ENCODE results near the gene OR10AD1.
"Not testable (repeated sequence)": the region's sequence is repeated elsewhere in the genome, so short reads cannot be mapped to it uniquely, and the experiment has no call there.

The OR10AD1 gene, protein sequence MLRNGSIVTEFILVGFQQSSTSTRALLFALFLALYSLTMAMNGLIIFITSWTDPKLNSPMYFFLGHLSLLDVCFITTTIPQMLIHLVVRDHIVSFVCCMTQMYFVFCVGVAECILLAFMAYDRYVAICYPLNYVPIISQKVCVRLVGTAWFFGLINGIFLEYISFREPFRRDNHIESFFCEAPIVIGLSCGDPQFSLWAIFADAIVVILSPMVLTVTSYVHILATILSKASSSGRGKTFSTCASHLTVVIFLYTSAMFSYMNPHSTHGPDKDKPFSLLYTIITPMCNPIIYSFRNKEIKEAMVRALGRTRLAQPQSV

DNA sequence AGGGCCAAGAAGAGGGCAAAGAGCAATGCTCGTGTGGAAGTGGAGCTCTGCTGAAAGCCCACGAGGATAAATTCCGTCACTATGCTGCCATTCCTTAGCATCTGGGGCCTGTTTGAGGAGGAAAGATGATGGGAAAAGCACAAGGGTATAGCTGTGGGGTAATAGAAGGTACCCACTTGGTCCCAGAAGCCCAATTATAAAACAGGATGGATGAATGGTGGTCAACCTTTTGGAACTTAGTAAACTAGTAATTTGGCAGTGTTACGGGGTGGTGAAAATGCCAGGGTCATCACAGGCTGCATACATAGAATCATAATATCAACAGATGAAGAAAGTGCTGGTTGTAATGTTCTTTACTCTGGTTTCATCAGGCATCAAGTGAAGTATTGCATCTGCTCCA is at the start of gene OR10AD1:
Gene OR10AD1 (minus strand): TSS at position 101 of the 400 bp plus-strand sequence. CDS start 0 bp downstream, at position 101.
- DNase-seq, result no peak

DNA sequence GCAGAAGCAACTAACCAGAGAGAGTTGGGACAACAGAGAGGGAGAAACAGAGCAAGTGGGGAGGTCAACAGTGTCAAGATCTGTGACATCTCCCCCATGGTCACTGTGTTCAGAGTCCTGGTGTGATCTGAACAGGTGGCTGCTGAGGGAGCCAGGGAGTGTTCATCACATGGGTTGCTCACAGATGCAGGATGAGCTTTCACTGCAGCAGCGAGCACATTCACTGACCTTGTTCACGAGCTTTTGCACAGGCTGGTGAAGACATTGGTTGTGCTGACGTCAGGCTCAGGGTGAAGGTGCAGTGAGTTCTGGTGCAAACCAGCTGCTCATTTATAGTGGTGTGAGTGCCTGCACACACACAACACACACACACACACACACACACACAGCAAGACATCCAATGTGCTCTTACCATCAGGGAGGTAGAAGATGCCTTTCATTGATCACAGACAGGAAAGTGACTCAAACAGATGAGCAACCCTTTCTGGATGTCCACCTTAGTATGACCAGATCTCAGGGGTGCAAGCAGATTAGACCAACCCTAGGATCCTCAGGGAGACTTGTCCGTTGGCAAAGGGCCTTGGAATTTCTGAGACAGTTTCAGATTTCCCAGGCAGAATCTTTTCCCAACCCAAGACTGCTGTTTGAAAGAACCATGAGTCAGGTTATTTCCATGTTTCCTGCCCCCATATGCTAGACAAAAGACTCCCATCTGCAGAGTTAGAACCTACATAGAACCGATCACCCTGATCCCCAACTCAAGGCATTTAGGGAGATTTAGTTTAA is 44.3 kb upstream of the OR10AD1 start:
- no peak for DNase-seq

DNA sequence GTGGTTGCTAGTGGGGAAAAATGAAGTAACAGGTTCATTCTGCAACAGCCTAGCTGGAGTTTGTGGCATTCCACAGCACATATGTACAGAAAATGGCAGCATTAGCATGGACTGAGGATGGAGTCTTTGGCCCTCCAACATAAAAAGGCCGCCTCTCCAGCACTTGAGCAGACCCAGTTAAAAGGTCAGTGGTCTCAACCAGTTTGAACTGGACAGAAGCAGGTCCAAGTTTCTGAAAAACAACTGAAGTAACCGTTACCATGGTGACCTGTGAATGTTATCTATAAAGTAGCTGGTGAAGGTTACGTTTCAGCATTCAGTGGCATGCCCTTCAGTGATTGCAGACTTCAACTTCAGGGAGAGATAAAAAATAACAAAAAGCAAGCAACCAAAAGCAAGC is 34.1 kb upstream of the OR10AD1 start:
- DNase-seq, result no peak

DNA sequence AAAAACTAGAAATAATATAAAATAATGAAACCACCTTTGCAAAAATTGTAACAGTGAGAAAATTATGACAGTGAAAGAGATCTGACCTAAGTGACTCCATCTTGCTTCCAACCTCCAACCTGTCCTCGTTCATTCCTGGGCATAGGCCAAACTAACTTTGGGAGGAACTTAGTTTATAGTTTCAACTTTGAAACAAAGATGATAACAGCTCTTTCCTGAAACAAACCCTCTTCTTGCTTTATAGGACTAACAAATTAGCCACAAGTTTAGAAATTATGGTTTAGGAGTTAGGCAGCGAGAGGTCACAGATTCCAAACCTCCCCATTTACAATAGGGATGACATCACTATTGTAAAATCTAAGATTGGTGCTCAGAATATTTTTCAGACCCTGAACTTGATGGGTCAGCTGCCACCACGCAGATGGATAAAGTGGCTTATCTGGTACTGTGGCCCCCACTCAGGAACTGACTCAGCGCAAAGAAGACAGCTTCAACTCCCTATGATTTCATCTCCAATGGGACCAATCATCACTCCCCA is 32.8 kb upstream of the OR10AD1 start:
- DNase-seq, result no peak

DNA sequence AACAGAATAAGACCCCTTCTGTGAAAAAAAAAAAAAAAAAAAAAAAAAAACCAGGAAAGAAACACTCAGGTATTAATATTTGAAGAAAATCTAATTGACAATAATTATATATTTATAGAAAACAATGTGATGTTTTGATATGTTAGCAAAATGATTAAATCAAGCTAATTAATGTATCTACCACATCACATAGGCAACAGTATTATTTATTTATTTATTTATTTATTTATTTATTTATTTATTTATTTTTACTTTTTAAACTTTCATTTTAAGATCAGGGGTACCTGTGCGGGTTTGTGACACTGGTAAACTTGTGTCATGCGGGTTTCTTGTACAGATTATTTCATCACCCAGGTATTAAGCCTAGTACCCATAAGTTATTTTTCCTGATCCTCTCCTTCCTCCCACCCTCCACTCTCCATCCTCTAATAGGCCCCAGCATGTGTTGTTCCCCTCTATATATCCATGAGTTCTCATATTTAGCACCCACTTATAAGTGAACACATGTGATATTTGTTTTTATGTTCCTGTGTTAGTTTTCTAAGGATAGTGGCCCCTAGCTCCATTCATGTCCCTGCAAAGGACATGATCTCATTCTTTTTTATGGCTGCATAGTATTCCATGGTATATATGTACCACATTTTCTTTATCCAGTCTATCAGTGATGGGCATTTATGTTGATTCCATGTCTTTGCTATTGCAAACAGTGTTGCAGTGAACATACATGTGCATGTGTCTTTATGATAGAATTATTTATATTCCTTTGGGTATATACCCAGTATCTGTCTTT is 28.3 kb upstream of the OR10AD1 start:
- DNase-seq, result not testable (repeated sequence)

DNA sequence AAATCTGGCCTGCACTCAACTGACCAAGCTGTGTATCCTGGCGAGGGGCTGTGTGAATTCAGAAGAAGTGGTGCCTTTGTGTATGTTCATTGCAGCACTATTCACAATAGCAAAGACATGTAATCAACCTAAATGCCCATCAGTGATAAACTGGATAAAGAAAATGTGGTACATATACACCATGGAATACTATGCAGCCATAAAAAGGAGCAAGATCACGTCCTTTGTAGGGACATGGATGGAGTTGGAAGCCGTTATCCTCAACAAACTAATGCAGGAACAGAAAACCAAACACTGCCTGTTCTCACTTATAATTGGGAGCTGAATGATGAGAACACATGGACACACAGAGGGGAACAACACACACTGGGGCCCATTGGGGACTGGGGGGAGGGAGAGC is 21.4 kb upstream of the OR10AD1 start:
- DNase-seq, result not testable (repeated sequence)

DNA sequence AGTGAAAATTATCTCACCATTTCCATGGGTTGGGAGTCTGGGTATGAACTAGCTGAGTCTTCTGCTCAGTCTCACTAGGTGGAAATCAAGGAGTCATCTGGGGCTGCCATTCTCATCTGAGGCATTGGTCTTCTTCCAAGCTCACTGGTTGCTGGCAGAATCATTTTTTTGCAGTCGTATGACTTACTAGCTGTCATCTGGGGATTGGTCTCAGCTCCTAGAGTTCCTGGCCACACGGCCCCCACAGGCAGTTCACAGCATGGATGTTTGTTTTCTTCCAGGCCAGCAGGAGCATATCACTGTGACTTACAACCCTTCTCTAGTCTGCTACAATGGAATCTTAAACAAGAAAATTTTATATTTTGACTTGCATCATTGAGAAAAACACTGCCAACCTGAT is 18.6 kb upstream of the OR10AD1 start:
- no peak for DNase-seq

DNA sequence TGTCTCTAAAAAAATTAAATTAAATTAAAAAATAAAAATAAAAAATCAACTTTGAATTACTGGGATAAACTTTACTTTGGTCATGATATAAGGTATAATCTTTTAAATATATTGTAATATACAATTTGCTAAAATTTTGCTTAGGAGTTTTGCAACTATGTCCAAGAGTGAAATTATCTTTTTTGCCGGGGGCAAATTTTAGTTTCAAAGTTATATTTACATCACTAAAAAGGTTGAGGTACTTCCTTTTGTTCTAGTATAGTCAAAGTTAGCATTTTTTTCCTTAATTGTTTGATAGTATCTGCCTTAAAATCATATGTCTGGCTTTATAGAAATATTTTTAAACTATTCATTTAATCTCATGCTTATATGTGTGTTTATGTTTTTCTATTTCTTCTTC is 17.6 kb upstream of the OR10AD1 start:
- no peak for DNase-seq

DNA sequence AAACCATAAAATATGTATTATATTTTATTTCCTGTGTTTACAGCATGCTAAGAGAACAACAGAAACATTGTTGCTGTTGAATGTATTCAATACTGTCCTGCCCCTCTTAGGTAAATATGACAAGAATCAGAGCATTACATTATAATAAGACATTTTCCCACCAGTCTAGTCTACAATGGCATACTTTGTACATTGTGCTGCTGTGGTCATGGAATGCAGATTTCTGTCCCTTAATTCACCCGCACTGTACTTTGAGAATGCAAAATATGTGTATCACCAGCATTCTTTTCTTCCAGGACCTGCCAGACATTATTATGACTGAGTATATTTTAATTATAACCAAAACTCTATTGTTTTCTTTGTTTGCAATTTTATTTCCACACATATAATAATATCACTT is 16.5 kb upstream of the OR10AD1 start:
- no peak for DNase-seq

DNA sequence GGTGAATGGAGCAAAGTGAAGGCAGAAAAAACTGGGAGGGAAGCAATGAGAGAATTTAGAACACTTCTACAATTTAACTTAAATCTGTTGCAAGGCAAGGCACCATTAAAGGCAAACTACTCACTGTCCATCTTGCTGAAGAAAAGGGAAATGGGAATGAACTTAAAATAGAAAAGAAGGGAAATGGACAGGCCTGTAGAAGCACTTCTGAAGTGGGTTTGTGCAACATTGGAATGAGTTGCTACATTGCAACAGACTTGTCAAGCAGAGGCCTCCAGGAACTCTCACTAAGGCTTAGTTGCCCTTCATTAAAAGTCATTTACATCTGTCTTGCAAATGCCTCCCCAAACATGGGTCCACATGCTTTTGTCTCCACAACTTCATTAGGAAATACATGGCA is 13.7 kb upstream of the OR10AD1 start:
- no peak for DNase-seq

DNA sequence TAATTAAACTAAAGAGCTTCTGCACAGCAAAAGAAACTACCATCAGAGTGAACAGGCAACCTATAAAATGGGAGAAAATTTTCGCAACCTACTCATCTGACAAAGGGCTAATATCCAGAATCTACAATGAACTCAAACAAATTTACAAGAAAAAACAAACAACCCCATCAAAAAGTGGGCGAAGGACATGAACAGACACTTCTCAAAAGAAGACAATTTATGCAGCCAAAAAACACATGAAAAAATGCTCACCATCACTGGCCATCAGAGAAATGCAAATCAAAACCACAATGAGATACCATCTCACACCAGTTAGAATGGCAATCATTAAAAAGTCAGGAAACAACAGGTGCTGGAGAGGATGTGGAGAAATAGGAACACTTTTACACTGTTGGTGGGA is 6.4 kb upstream of the OR10AD1 start:
- DNase-seq, result not testable (repeated sequence)

DNA sequence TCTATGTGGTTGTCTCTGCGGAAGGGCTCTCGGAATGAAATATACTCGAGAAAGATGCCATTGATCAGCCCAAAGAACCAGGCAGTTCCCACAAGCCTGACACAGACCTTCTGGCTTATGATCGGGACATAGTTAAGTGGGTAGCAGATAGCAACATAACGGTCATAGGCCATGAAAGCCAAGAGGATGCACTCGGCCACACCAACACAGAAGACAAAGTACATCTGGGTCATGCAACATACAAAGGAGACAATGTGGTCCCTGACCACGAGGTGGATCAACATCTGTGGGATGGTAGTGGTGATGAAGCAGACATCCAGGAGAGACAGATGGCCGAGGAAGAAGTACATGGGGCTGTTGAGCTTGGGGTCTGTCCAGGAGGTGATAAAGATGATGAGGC is 326 bp downstream of the OR10AD1 start:
- DNase-seq, result no peak

DNA sequence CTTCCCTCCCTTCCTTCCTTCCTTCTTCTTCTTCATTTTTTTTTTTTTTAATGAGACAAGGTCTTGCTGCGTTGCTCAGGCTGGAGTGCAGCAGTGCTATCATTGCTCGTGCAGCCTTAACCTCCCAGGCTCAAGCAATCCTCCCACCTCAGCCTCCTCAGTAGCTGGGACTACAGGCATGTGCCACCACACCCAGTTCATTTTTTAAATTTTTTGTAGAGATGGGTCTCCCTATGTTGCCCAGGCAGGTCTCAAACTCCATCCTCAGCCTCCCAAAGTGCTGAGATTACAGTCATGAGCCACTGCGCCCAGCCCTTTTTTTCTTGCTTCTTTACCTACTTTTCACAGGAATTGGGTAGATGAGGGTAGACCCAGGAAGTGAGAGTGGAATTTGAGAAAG is 1.6 kb downstream of the OR10AD1 start:
- DNase-seq, result no peak

DNA sequence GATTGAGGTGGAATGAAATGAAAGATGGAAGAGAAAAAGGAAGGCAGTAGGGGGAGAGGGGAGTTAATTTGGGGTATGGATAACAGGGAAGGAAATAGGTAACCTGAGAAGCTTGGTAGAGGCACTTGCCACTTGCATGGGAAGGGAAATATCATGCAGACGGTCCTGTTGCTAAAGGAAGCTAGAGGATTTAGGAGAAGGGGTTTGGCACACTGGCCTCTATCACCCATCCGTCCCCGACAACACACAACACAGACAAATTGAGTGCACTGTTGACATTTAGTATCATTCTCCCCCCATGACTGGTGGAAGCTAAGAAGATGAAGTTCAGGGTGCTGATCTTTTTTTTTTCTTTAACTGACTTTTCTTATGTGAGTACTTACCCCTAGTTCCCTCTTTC is 2.0 kb downstream of the OR10AD1 start:
- DNase-seq, result no peak

DNA sequence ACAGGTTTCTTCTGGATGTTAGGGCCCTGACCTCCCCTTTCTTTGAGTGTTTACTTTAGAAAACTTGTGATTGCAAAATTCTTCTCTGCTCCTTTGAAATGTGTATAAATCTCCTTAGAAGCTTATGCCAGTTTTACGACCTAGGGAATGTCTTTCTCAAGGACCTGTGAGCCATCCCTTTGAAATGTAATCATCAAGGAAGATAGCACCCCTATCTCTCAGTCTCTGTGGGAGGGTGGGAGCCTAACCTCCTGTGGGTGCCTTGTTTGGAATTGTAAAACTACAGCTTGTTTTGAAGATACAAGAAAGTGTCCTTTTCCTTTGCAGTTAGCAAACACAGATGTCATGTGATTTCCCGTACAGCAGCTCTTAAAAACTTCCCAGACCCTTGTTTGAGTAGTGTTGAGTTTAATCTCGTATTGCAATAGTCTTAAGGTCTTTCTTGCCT is 3.3 kb downstream of the OR10AD1 start:
- peak; percentile 21 for DNase-seq

DNA sequence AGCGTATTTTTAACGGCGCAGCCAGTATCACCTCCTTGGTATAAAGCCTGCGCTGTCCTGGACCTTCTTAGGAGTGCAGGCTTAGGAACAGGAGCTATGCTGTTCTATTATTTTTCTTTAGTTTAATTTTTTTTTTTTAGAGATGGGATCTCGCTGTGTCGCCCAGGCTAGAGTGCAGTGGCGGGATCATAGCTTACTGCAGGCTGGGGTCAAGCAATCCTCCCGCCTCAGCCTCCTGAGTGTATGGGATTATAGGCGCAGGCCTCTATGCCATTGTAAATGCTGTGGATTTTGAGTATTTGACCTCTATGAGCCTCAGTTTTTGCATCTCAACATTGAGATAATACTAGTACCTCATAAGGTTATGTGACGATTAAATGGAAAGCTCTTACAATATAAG is 4.1 kb downstream of the OR10AD1 start:
- no peak for DNase-seq

DNA sequence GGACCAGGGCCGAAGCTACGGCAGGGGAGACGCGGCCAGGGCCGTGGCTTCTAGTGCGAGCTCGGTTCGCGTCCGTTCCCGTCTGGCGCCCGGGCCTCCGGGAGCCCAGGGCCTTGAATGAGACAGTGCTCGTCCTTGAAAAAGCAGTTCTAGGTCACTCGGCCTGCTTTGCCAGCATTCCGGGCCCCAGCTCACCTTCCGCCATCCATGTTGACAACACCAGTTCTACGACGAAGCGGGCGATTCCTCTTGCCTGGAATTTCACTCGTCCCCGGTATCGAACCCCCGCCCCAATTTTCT is 4.5 kb downstream of the OR10AD1 start:
- DNase-seq, result peak; percentile 51

DNA sequence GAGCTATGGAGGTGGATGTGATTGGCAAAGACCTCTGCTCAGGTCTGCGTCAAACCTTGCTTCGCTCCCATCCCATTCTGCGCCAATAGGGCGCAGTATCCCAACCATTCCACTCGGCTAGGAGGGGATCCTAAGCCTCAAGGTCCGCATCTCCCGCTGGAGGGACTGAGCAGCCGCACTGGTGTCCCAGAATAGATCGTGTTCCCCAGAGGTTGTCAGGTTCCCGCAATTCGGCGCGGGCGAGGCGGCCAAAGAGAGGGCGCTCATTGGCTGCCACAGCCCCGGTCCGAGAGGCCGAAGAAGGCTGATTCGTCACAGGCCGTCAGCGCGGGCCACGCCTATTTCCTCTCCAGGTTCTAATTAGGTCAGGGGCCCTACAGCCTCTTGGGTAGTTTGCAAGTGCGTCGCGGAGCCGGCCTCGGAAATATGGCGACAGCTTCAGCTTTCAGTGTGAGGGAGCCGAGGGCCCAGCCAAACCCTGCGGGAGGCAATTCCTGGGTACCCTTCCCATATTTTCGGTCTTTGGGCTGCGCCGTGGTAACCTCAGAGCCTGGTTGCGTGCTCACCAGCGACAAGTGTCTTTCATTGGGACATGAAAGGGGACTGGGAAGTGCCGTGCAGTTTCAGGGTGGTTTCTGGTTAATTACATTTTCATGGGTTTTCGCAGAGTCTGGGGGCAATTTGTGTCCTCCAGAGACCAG is 5.0 kb downstream of the OR10AD1 start:
- DNase-seq, result peak; percentile 93

DNA sequence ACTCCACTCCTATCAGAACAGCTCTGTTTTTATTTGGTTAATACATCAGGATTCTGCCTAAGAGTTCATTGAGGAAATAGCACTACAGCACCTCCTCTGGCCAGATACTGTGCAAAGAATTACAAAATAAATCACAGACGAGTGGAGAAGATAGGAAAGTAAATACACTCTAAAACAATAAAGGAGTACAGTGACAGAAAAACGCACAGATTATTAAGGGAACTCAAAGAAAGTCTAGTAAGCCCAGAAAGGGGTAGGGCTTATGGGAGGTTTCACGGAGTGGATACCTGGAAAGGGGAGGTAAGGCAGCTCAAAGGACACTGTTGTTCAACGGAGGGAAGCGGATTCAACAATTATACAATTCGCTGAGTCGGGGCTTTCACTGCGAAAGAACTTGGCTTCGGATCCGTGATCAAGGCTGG is 5.5 kb downstream of the OR10AD1 start:
- peak; percentile 32 for DNase-seq

DNA sequence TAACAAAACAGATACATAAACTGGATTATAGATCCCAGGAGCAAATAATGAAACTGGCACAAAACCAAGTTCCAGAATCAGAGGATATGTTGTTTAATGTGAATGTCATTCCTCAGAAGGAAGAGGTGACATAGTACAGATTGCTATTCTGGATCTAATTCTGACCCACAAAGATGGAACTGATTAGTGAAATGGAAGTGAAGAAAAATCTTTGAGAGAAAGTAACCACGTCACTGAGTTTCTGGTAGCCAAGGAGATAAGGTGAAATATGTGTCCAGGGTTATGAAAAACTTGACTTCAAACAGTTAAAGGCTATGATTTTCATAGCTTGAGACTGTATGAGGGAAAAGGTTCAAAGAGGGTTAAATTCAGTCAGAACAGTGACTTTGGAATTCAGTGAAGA is 8.3 kb downstream of the OR10AD1 start:
- no peak for DNase-seq

DNA sequence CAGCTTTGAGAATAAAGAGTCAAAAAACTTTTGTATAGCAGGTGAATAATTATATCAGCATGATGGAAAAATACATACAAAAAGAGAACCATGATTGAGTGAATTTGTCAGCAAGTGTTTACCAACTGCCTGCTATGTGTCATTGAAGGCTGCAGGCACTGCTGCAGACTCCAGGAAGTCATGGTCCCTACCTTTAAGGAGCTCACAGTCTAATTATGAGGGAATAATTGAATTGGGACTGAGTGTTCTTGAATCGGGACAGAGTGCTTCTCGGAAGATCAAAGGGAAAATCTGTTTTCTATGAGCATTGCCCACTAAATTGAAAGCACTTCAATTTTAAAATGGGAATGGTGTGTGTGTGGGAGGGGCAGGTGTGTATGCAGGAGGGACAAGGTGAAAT is 9.5 kb downstream of the OR10AD1 start:
- no peak for DNase-seq

DNA sequence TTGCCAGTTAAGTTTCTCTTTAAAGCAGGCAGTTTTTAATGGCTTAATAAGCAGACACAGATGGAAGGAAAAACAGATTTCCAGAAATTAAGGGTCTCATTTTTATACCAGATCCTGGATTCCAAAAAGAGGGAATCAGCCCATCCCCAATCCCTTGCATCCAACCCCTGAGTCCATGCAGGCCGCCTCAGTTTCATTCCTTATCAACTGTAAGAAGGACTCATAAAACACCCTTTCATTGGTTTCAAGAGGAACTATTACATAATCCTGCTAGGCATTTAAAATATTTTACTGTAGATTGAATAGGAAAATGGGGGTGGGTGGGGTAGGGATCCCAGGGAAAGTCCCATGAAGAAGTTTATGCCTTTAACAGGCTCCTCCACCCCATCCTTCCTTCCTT is 10.2 kb downstream of the OR10AD1 start:
- DNase-seq, result no peak

DNA sequence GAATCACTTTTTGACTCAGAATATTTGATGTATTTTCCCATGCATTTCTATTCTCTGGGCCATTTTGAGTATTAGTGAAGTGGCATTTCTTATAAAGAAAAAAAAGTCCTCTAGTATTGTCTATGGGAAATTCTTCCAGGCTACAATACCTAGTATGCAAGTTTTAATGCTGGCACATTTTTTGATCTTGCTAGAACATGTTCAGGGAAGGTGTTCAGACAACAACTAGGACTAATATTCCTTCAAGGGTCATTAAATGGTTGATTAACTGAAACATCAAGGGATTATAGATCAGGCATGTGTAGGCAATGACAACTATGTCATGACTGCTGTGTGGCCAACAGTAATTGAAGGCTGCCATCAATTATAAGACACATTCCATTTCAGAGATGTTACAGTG is 12.0 kb downstream of the OR10AD1 start:
- no peak for DNase-seq

Measured in CD4-positive, alpha-beta T cell treated with Interleukin-17A for 4 hours (primary cell).